A549 treated with DMSO at 1 μM for 4 hours (cell line): ENCODE measurements around the gene OR5A1. TPM values are rescaled to one million over a fixed set of nuclear protein-coding genes. Genes with fewer than 3 reads are reported as not detected.

ENCODE experiments used
- total RNA-seq: library from RNA; stranded (reverse); fragments of 200-300 nt; extraction: Qiagen RNA extraction; gene quantifications from 5 replicates; pipeline ENCODE4 v1.2.3, GENCODE V29; 2022; ENCODE audit warnings: low read depth

The OR5A1 gene
- not detected in 5 replicates for total RNA-seq

DNA sequence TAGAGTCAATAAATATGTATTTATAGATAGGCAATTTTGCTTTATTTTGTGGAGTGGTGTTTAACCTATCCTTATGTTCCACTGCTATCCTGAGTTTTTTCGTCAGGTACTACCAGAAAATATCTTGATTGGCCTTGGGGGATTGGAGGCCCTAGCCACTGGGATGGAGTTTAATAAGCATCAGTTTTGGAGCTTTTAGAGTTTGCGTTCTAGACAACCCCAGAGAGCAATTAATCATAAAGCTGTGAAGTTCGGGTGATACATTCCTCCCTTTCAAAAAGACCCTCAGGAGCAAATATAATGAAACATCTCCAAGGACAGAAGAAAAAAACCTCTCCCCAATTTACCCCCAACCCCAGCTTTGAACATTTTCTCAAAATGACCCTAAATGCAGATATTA lies at the start of gene OR5A1:
TSS of gene OR5A1 (plus strand) at position 301 of the 400 bp plus-strand sequence. CDS start 6,700 bp downstream, outside the sequence.

DNA sequence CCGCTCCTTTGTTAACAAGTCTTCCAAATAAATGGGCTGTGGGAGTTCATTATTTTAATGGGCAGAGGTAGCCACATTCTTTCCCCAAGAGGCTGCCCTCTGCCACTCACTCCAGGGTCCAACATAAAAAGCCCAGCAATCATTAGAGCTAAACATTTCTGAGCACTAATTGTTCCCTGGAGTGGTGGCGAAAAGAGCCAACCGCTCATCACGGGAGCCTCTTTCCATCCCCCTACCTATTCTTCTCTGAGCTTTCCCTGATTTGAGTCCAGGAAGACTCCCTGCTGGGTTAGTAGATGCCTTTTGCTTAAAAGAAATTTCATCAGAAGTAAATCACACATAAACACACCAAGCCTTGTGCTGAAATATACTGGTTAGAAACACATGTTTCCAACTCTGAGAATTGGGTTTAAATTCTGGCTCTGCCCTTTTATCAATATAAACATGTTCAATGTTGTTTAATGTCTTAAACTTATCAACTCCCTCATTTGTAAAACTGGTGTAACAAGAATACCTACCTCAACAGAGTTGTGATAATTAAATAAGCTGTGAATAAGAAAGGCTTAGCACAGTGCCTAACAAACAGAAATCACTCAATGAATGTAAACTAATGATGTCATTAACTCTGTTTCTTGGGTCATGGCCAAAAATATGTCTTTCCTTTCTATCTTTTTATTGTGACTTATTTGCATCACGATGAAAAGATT lies 9.8 kb upstream of the OR5A1 start, which contains the start of gene OR5A2:
TSS of gene OR5A2 (minus strand) at position 53 of the 707 bp plus-strand sequence. CDS start 3,460 bp downstream, outside the sequence.

DNA sequence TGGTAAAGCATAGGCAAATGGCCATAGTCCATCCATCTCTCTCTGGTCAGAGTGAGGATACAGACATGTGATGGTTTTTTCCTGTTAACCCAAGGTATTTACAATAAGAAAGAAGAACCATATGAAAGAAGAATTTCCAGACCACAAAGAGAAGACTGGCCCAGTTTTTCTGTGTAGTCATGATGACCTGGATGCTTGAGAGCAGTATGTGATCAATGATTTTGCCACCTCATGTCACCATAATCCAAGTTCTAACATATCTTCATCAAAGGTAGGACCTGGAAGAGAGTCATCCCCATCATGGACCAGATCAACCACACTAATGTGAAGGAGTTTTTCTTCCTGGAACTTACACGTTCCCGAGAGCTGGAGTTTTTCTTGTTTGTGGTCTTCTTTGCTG lies 20.4 kb downstream of the OR5A1 start, which contains the start of gene OR4D6:
TSS of gene OR4D6 (plus strand) at position 301 of the 400 bp plus-strand sequence. CDS start at position 301, 0 bp downstream.

DNA sequence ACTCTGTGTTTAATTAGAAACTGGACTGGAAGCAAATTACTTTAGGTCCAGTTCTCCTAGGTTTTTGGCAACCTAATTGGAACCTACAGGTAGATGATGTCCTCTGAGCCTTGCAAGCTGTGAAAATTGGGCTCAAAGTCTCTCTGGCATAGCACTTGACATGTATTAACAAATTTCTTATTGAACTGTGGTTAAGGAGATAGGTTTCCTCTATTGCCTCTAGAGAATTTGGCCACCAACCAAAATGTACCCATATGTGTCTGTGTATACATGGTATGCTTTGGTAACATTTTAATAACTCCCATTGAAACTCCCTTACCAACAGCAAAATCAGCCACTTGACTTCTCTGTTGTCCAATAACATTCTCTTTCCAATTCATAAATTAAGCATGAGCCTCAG lies 36.7 kb downstream of the OR5A1 start, which contains the start of gene OR4D10:
TSS of gene OR4D10 (plus strand) at position 301 of the 400 bp plus-strand sequence. CDS start 4,115 bp downstream, outside the sequence.

Other genes with a start within 250 kb of the OR5A1 start
- not detected in 5 replicates for gene MPEG1, start 223.5 kb upstream of the OR5A1 start, total RNA-seq
- gene OR5AN1, start 77.6 kb upstream of the OR5A1 start, total RNA-seq, result not detected in 5 replicates
- not detected in 5 replicates for gene OR5A2, start 10.1 kb upstream of the OR5A1 start, total RNA-seq
- not detected in 5 replicates for gene OR4D6, start 20.5 kb downstream of the OR5A1 start, total RNA-seq
- gene OR4D10, start 36.8 kb downstream of the OR5A1 start, total RNA-seq, result not detected in 5 replicates
- gene OR4D11, start 67.1 kb downstream of the OR5A1 start, total RNA-seq, result not detected in 5 replicates
- gene OR4D9, start 75.1 kb downstream of the OR5A1 start, total RNA-seq, result not detected in 5 replicates
- 27.9 to 32.3 TPM (median 29.9 TPM) in 5 replicates for gene OSBP, start 179.3 kb downstream of the OR5A1 start, total RNA-seq
- 43.8 to 49.6 TPM (median 48.8 TPM) in 5 replicates for gene PATL1, start 232.6 kb downstream of the OR5A1 start, total RNA-seq